Thyroid gland (tissue), 4 donors: ENCODE data around the gene BCL2L1. TPM values are rescaled to one million over a fixed set of nuclear protein-coding genes. Genes with fewer than 3 reads are reported as not detected.

ENCODE experiments used
- DNase-seq, 2 donors: peaks; one replicate each; pipeline ENCODE4 v3.0.0-alpha.2; 2019
- H3K27ac ChIP-seq, 3 donors: fragments of 200-600 bp; sonication (generic); 1 replicate in 2 of 3; 2 replicates in 1 of 3; pipeline ENCODE4 v1.5.1; 2016 to 2019; ENCODE audit warnings: mild to moderate bottlenecking in 1 of 3, moderate library complexity in 1 of 3
- H3K27me3 ChIP-seq: fragments of 200-600 bp; sonication (generic); one replicate; pipeline ENCODE4 v1.5.1; 2019
- H3K36me3 ChIP-seq, 2 donors: fragments of 200-600 bp; sonication (generic); one replicate each; pipeline ENCODE4 v1.5.1; 2016 to 2019
- H3K4me1 ChIP-seq, 2 donors: fragments of 200-600 bp; sonication (generic); one replicate each; pipeline ENCODE4 v1.5.1; 2017 to 2019
- H3K4me3 ChIP-seq, 3 donors: fragments of 200-600 bp; sonication (generic); replicated peaks in 1 of 3; 1 replicate in 2 of 3; 2 replicates in 1 of 3; pipeline ENCODE4 v1.5.1; 2016; ENCODE audit warnings: mild to moderate bottlenecking in 1 of 3
- H3K9me3 ChIP-seq: fragments of 200-600 bp; sonication (generic); one replicate; pipeline ENCODE4 v1.5.1; 2017
- CTCF ChIP-seq, 6 experiments: fragments of 200-600 bp in 3 of 6; fragments of 450-650 bp in 3 of 6; sonication (generic) in 3 of 6; IDR thresholded peaks; one replicate each; pipeline ENCODE4 v1.5.1; 2016 to 2019; ENCODE audit warnings: antibody characterized with exemption in 6 of 6, mild to moderate bottlenecking in 2 of 6, inconsistent platforms in 1 of 6, moderate library complexity in 1 of 6
- POLR2A ChIP-seq, 2 donors: fragments of 450-650 bp; IDR thresholded peaks; one replicate each; pipeline ENCODE4 v1.6.1; 2017; ENCODE audit warnings: antibody characterized with exemption in 2 of 2, mild to moderate bottlenecking in 2 of 2, moderate library complexity in 1 of 2
- WGBS, 2 donors: methylation state at CpG; one replicate each; pipeline ENCODE4 v1.1.5; 2017; 5-methylcytosine and 5-hydroxymethylcytosine counted together
- intact Hi-C: fragments of 100-400 bp; cut with DNase I; formaldehyde crosslinking; loops from one replicate; pipeline ENCODE4 v1.15.1; 2023
- total RNA-seq, 4 donors: library from RNA; depleted of rRNA; stranded (reverse); fragments of >200 nt; gene quantifications; one replicate each; pipeline ENCODE4 v1.2.3, GENCODE V29; 2016

The BCL2L1 gene
- total RNA-seq, 4 donors from 2014 or later: 110 to 154 (median 125) TPM

GRCh38 chr20:31687777-31688176 is 34.9 kb downstream of the BCL2L1 start:
- Histone ChIP-seq H3K9me3 (no peaks in the 10 kb centered on the region), H3K27me3 (no peaks in the 10 kb centered on the region), H3K27ac (no peak overlapping the region), H3K4me1 (peaks cover 19 to 42% of the 10 kb centered on the region in 2 donors), H3K36me3 (peaks cover 0 to 2% of the 10 kb centered on the region in 2 donors), H3K4me3 (no peak overlapping the region)
- intact Hi-C loops: no loop called here
- 85 to 98% methylated on average over 3 of the region's 3 CpGs for WGBS, 2 donors
- TF ChIP-seq CTCF (IDR thresholded peaks at IDR 0.05) (no peak), POLR2A (IDR thresholded peaks at IDR 0.05) (no peak)
- no peak for DNase-seq

GRCh38 chr20:31685853-31686643 is 36.6 kb downstream of the BCL2L1 start:
- TF ChIP-seq CTCF (IDR thresholded peaks at IDR 0.05) (no peak), POLR2A (IDR thresholded peaks at IDR 0.05) (no peak)
- Histone ChIP-seq H3K27ac (peak overlapping the region; percentile 17 to 74 (median 68)), H3K9me3 (no peaks in the 10 kb centered on the region), H3K4me3 (no peak overlapping the region), H3K4me1 (peaks cover 19 to 49% of the 10 kb centered on the region in 2 donors), H3K36me3 (peaks cover 0 to 2% of the 10 kb centered on the region in 2 donors), H3K27me3 (no peaks in the 10 kb centered on the region)
- no peak for DNase-seq
- WGBS, 2 donors: 90 to 98% methylated on average over 2 of the region's 2 CpGs
- intact Hi-C loops: no loop called here

GRCh38 chr20:31684153-31685015 is 38.3 kb downstream of the BCL2L1 start:
- peak; percentile 64 to 80 for DNase-seq
- no peaks in the 10 kb centered on the region for H3K36me3 ChIP-seq
- H3K4me1 ChIP-seq: peaks cover 27 to 59% of the 10 kb centered on the region in 2 donors
- WGBS, 2 donors: 61 to 62% methylated on average over 11 of the region's 11 CpGs
- peak overlapping the region; percentile 17 to 74 (median 68) for H3K27ac ChIP-seq
- no peaks in the 10 kb centered on the region for H3K9me3 ChIP-seq
- H3K4me3 ChIP-seq: no peak overlapping the region
- intact Hi-C loops: no loop called here
- TF ChIP-seq POLR2A (IDR thresholded peaks at IDR 0.05): no peak
- no peak for TF ChIP-seq CTCF (IDR thresholded peaks at IDR 0.05)
- no peaks in the 10 kb centered on the region for H3K27me3 ChIP-seq

DNA sequence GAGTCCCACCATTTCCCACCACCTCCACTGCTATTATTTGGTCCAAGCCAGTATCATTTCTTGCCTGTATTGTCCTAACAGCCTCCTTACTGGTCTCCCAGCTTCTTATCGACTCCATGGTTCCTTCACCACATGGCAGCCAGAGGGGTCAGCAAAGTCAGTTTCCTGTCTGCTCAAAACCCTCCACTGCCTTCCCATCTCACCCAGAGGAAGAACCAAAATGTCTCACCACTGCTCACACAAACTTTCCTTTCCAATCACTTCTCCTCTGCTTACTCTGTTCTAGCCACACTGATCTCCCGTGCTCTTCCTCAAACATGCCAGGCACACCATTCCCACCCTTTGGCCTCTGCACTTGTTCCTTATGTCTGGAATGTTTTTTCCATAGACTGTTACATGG is 39.7 kb downstream of the BCL2L1 start:
- no peaks in the 10 kb centered on the region for H3K9me3 ChIP-seq
- H3K4me3 ChIP-seq: no peak overlapping the region
- intact Hi-C loops: no loop called here
- peaks cover 38 to 73% of the 10 kb centered on the region in 2 donors for H3K4me1 ChIP-seq
- WGBS, 2 donors: 78 to 90% methylated on average over 2 of the region's 2 CpGs
- H3K27me3 ChIP-seq: no peaks in the 10 kb centered on the region
- H3K36me3 ChIP-seq: no peaks in the 10 kb centered on the region
- no peak for TF ChIP-seq POLR2A (IDR thresholded peaks at IDR 0.05)
- no peak for TF ChIP-seq CTCF (IDR thresholded peaks at IDR 0.05)
- no peak overlapping the region for H3K27ac ChIP-seq
- no peak for DNase-seq
